Endothelial cell of umbilical vein (primary cell): ENCODE results near the gene ODAD4. TPM values are rescaled to one million over a fixed set of nuclear protein-coding genes. Genes with fewer than 3 reads are reported as not detected.

Source experiments
- BruUV-seq: library from RNA; stranded (reverse); fragments of 400-500 nt; replicated peaks from 2 replicates; lab custom pipeline; 2021; lab: Mats Ljungman, UMichigan
- CTCF ChIA-PET: fragments of 300-600, 350-600 bp; sonication (Branson Sonifier 250); formaldehyde crosslinking; loops from one replicate; lab custom pipeline; 2021; ENCODE audit warnings: antibody characterized with exemption, inconsistent platforms; lab: Charles Lee
- POLR2A ChIA-PET: fragments of 300-600, 350-600 bp; sonication (Branson Sonifier 250); formaldehyde crosslinking; loops from one replicate; lab custom pipeline; 2021; ENCODE audit warnings: antibody characterized with exemption, inconsistent platforms; lab: Charles Lee
- DNase-seq: peaks from one replicate; pipeline ENCODE4 v3.0.0-alpha.2; 2011; ENCODE audit warnings: low read depth, low spot score
- FAIRE-seq: peaks from 2 replicates; lab custom pipeline; 2011; peaks lifted over from hg19 to GRCh38; lab: Jason Lieb, UNC
- H2AFZ ChIP-seq: 2 replicates; pipeline ENCODE4 v1.6.0; 2012; ENCODE audit warnings: low read depth, low read length, control low read depth, inconsistent platforms
- H3K27ac ChIP-seq: 2 replicates; pipeline ENCODE4 v1.5.1; 2011; ENCODE audit warnings: low read depth, mild to moderate bottlenecking, control low read depth, low read length, moderate library complexity; ENCODE audit not compliant: insufficient read depth
- H3K27me3 ChIP-seq, 2 experiments: 2 replicates each; pipeline versions ENCODE4 v1.6.0 to v1.6.1; 2011; ENCODE audit warnings: low read length in 2 of 2, mixed read lengths in 1 of 2; ENCODE audit not compliant: control insufficient read depth in 2 of 2, insufficient read depth in 2 of 2
- H3K36me3 ChIP-seq, 2 experiments: 2 replicates in 1 of 2; 3 replicates in 1 of 2; pipeline ENCODE4 v1.5.1; 2011; ENCODE audit warnings: low read length in 2 of 2, mild to moderate bottlenecking in 1 of 2, moderate library complexity in 1 of 2; ENCODE audit not compliant: control insufficient read depth in 2 of 2, insufficient read depth in 2 of 2; ENCODE audit errors: extremely low read depth in 1 of 2
- H3K4me1 ChIP-seq: 3 replicates; pipeline ENCODE4 v1.5.1; 2011; ENCODE audit warnings: mild to moderate bottlenecking, low read length; ENCODE audit not compliant: control insufficient read depth, insufficient read depth; ENCODE audit errors: extremely low read depth
- H3K4me2 ChIP-seq: 2 replicates; pipeline ENCODE4 v1.6.1; 2011; ENCODE audit warnings: low read length, control low read depth, mixed read lengths; ENCODE audit not compliant: insufficient read depth
- H3K4me3 ChIP-seq, 3 experiments: fragments of 200-600 bp in 1 of 3; sonication (generic), shearing (Covaris generic) in 1 of 3; replicated peaks in 1 of 3; 2 replicates each; pipeline ENCODE4 v1.5.1; 2011 to 2016; ENCODE audit warnings: control low read depth in 3 of 3, low read length in 3 of 3, mild to moderate bottlenecking in 2 of 3, inconsistent platforms in 1 of 3, low read depth in 1 of 3, moderate library complexity in 1 of 3; ENCODE audit not compliant: insufficient read depth in 1 of 3
- H3K79me2 ChIP-seq: 2 replicates; pipeline ENCODE4 v1.6.0; 2012; ENCODE audit warnings: low read length, inconsistent platforms; ENCODE audit not compliant: control insufficient read depth, insufficient read depth
- H3K9ac ChIP-seq: replicated peaks from 2 replicates; pipeline ENCODE3; 2011; ENCODE audit warnings: low read length, control low read depth; ENCODE audit not compliant: insufficient read depth; ENCODE audit errors: extremely low read depth
- H3K9me1 ChIP-seq: replicated peaks from 3 replicates; pipeline ENCODE4 v1.6.0; 2011; ENCODE audit warnings: mild to moderate bottlenecking, low read length; ENCODE audit not compliant: control insufficient read depth, insufficient read depth; ENCODE audit errors: extremely low read depth
- H3K9me3 ChIP-seq: replicated peaks from 2 replicates; pipeline ENCODE4 v1.5.1; 2012; ENCODE audit warnings: low read length, inconsistent platforms; ENCODE audit not compliant: control insufficient read depth, insufficient read depth
- H4K20me1 ChIP-seq: replicated peaks from 2 replicates; pipeline ENCODE3; 2011; ENCODE audit warnings: mild to moderate bottlenecking, low read length; ENCODE audit not compliant: control insufficient read depth, insufficient read depth; ENCODE audit errors: extremely low read depth
- CTCF ChIP-seq, 2 donors: IDR thresholded peaks; 1 replicate in 1 of 2; 2 replicates in 1 of 2; pipeline ENCODE4 v1.5.1; 2011; ENCODE audit warnings: low read length in 2 of 2, mild to moderate bottlenecking in 2 of 2, moderate library complexity in 2 of 2, control low read depth in 1 of 2, inconsistent platforms in 1 of 2, low read depth in 1 of 2; ENCODE audit not compliant: insufficient read depth in 1 of 2; ENCODE audit errors: extremely low read depth in 1 of 2
- EZH2 ChIP-seq: IDR thresholded peaks from 2 replicates; pipeline ENCODE4 v1.6.1; 2012; ENCODE audit warnings: borderline replicate concordance, low read depth, mild to moderate bottlenecking, moderate library complexity, low read length, inconsistent platforms; ENCODE audit not compliant: severe bottlenecking
- FOS ChIP-seq: IDR thresholded peaks from 2 replicates; pipeline ENCODE4 v1.6.1; 2011; ENCODE audit warnings: mild to moderate bottlenecking, low read length, moderate library complexity, borderline replicate concordance; ENCODE audit not compliant: insufficient read depth
- GATA2 ChIP-seq: IDR thresholded peaks from 2 replicates; pipeline ENCODE4 v1.7.0; 2011; ENCODE audit warnings: low read depth, mild to moderate bottlenecking, moderate library complexity, mixed read lengths, low read length; ENCODE audit not compliant: insufficient read length, insufficient read depth
- JUN ChIP-seq: IDR thresholded peaks from 2 replicates; pipeline ENCODE4 v1.6.1; 2011; ENCODE audit warnings: borderline replicate concordance, low read depth; ENCODE audit not compliant: insufficient read length, insufficient read depth
- MYC ChIP-seq: IDR thresholded peaks from one replicate; pipeline ENCODE4 v1.6.1; 2011; ENCODE audit warnings: mild to moderate bottlenecking, low read depth, low read length
- POLR2A ChIP-seq: IDR thresholded peaks from 2 replicates; pipeline ENCODE4 v1.6.1; 2012; ENCODE audit warnings: low read depth, mild to moderate bottlenecking, control low read depth, low read length
- POLR2AphosphoS5 ChIP-seq: IDR thresholded peaks from 2 replicates; pipeline ENCODE4 v1.6.1; 2012; ENCODE audit warnings: low read depth, mild to moderate bottlenecking, control low read depth, low read length, moderate library complexity; ENCODE audit not compliant: insufficient read depth
- dilution Hi-C: fragments of 300-500 bp; cut with MboI; formaldehyde crosslinking; loops from one replicate; pipeline ENCODE4 v1.15.0; 2019; ENCODE audit warnings: low sequenced_read_pairs; ENCODE audit not compliant: extremely low pct_ligation_motif_present
- intact Hi-C: fragments of 100-400 bp; cut with micrococcal nuclease; formaldehyde crosslinking; loops from one replicate; pipeline ENCODE4 v1.10.0; 2022
- polyA plus RNA-seq, 4 experiments: library from polyadenylated mRNA; depleted of rRNA in 3 of 4; stranded (reverse) in 3 of 4; unstranded in 1 of 4; fragments of >200 nt; gene quantifications; 2 replicates each; pipeline versions ENCODE4 v1.2.1 to v1.2.3, GENCODE V29; 2011 to 2012; ENCODE audit warnings: missing spikeins in 1 of 4
- total RNA-seq: library from RNA; stranded (reverse); gene quantifications from 2 replicates; pipeline ENCODE4 v1.2.3, GENCODE V29; 2021
- TF ChIP-seq, protein P1 (sequence below): IDR thresholded peaks from 2 replicates; pipeline ENCODE4 v1.6.1; 2011; ENCODE audit not compliant: insufficient read depth, insufficient read length

ODAD4 gene
- total and polyA plus RNA-seq, 2 donors (not counting 3 experiments of a cell fraction or from before 2014, with no cell fraction given): 0.19 to 1.0 TPM

DNA sequence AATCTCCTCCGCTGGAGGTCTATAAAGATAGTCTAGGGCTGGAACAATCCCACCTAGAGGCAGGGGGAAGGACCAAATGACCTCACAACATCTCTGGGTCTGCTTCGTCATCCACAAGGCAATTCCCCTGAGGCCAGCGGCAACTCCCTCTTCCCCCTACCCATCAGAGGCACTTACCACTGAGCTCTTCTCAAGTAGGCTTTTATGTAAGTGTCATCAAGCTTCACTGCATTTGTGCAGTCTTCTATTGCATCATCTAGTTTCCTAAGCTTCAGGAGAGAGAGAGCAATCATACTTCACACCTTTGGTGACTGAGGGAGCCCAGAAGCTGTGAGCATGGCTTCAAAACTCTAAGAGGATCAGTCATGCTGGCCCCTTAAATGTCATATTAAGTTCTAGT, 57.2 kb downstream of the ODAD4 start:
- no peaks in the 10 kb centered on the region for H3K9me3 ChIP-seq
- ChIA-PET CTCF (interaction anchor here (1.7 to 1.8 kb wide), 2 partner anchors 15 to 114 kb away, joined by 3 to 4 read pairs; no protein-coding TSS in a partner anchor), POLR2A (no interaction called here)
- no peaks in the 10 kb centered on the region for H4K20me1 ChIP-seq
- H3K36me3 ChIP-seq: peaks cover 31 to 44% of the 10 kb centered on the region in 2 experiments
- no TSS peak for BruUV-seq
- FAIRE-seq (no peak), DNase-seq (no peak)
- no peak overlapping the region for H3K4me2 ChIP-seq
- H3K9ac ChIP-seq: no peak overlapping the region
- dilution Hi-C loops: no loop called here
- intact Hi-C loops: no loop called here
- H3K27me3 ChIP-seq: no peaks in the 10 kb centered on the region
- H3K4me3 ChIP-seq: no peak overlapping the region
- no peaks in the 10 kb centered on the region for H3K4me1 ChIP-seq
- no peaks in the 10 kb centered on the region for H3K9me1 ChIP-seq
- no peak overlapping the region for H2AFZ ChIP-seq
- TF ChIP-seq MYC (no peak), FOS (no peak), CTCF (IDR thresholded peaks at IDR 0.05; ENCODE audit: extremely low read depth in 1 of 2, insufficient read depth in 1 of 2, low read depth in 1 of 2, low read length in 2 of 2) (no peak), POLR2AphosphoS5 (no peak), JUN (no peak), POLR2A (no peak), GATA2 (no peak), EZH2 (no peak)
- TF ChIP-seq, protein P1, sequence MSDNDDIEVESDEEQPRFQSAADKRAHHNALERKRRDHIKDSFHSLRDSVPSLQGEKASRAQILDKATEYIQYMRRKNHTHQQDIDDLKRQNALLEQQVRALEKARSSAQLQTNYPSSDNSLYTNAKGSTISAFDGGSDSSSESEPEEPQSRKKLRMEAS: no peak
- H3K79me2 ChIP-seq: no peaks in the 10 kb centered on the region
- no peak overlapping the region for H3K27ac ChIP-seq
